ENCODE results near the gene CHGA.

DNA sequence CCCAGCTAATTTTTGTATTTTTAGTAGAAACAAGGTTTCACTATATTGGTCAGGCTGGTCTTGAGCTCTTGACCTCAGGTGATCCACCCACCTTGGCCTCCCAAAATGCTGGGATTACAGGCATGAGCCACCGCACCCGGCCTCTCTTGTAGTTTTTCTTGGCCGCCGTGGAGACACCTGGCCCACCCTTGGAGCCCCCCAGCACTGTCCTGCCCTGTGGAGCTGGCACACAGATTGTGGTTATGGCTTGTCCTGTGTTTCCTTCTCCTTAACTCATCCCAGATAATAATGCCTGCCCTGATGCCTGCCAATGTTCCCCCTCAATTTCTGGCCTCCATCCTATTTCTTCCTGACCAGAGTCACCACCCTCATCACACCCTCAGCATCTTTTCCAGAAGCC is 57.9 kb downstream of the CHGA start:
- TF ChIP-seq CTCF (IDR thresholded peaks at IDR 0.05; ENCODE audit: poor library complexity): no peak
- TF ChIP-seq EZH2 (IDR thresholded peaks at IDR 0.05; ENCODE audit: borderline replicate concordance): no peak

Data from hepatocyte (in vitro differentiated cells).